GM18502 (cell line): ENCODE measurements around the gene HSD11B1L.

Source experiments
- ATAC-seq: cut with Tn5 transposase; IDR thresholded peaks from one replicate; pipeline ENCODE4 v1.9.1; 2021; ENCODE audit warnings: mild to moderate bottlenecking; ENCODE audit not compliant: unreplicated experiment, poor library complexity

Gene HSD11B1L

GRCh38 chr19:5665781-5666513 lies 14.9 kb upstream of the HSD11B1L start:
- ATAC-seq, result no peak

GRCh38 chr19:5666921-5667610 lies 13.8 kb upstream of the HSD11B1L start:
- no peak for ATAC-seq

GRCh38 chr19:5667751-5668271 lies 13.0 kb upstream of the HSD11B1L start:
- ATAC-seq, result no peak

- ATAC-seq, result no peak
These were observed 11.6 kb upstream of the HSD11B1L start for GRCh38 chr19:5669212-5669611.

- ATAC-seq, result no peak
These were observed 9.2 kb upstream of the HSD11B1L start for GRCh38 chr19:5671600-5671999.

DNA sequence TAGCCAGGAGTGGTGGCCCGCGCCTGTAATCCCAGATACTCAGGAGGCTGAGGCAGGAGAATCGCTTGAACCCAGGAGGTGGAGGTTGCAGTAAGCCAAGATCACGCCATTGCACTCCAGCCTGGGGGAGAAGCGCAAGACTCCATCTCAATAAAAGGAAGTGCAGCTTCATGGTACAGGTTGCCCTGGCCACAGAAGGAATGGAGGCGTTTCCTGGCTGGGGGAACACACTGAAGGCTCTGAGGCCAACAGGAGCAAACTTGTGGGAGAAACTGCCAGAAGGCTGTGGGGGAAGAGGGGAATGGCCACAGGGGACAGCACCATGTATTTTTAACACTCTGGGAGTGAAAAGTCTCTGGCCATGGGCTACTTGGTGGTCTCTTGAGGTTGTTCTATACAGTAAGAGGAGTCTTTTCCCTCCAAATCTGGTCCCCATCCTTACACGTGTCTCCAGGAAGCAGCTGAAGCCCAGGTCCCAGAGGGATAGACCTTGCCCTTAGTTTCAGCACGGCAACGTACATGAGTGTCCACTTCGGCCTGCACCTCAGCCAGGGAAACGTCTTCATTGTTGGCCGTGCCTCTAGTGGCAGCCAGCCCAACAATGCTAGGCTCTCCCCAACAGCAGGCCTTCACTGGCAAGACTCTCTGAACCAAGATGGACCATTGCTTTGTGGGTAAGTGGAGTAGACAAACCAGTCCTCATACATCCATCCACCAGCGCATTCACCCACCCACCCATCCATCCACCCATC lies 7.9 kb upstream of the HSD11B1L start:
- ATAC-seq, result no peak

- no peak for ATAC-seq
These were observed 7.1 kb upstream of the HSD11B1L start for GRCh38 chr19:5673752-5674151.

GRCh38 chr19:5674714-5675113 lies 6.1 kb upstream of the HSD11B1L start:
- no peak for ATAC-seq

- ATAC-seq, result no peak
These were observed 4.6 kb upstream of the HSD11B1L start for GRCh38 chr19:5676105-5676771.

GRCh38 chr19:5676772-5677105 lies 4.1 kb upstream of the HSD11B1L start:
- ATAC-seq, result no peak

DNA sequence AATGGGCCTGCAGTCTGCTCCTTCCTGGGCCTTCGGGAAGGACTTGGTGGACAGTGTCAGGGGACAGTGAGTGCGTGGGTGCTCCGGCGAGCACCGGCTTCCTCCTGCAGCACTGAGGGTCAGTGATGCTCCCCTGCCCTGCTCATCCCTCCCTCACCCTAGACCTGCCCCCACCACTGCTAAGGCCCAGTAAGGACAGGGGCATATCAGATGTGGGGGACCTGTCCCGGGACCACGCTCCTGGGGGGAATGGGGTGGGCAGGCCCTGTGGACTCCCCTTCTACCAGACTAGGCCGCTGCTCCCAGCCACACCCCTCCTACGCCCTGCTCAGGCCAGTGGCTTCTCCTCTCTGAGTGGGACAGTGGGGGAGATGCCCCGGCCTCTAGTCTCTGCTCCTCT lies 3.7 kb upstream of the HSD11B1L start:
- no peak for ATAC-seq

- ATAC-seq, result no peak
These were observed 3.2 kb upstream of the HSD11B1L start for GRCh38 chr19:5677580-5677979.

DNA sequence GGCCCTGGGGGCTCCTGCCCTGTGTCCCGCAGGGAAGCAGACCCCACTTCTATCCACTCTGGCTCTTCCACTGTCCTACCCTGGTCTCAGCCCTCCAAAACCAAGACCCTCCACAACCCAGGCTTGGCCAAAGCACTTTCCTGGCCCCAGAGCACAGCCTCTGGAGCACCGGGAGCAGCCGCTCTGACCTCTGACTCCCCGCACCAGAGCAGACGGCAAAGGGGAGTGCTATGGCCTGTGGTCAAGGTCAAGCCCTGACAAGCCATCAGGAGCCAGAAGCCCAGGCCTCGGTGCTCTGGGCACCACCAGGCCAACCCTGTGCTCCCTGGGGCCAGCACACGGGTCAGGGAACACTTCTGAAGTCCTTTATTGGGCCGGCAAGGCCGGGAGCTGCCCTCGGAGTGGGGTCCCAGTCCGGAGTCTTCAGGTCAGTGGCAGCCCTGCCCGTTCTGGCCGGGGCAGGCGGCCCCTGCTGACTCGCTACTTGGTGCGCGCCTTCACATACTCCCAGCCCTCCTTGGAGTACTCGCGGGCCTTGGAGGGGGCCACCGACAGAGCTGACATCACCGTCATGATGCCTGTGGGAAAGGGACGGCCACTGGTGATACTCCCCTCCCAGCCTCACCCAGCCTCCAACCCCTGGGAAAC lies 2.6 kb upstream of the HSD11B1L start:
- no peak for ATAC-seq

GRCh38 chr19:5679289-5680083 lies 1.3 kb upstream of the HSD11B1L start:
- no peak for ATAC-seq

- no peak for ATAC-seq
These were observed 767 bp upstream of the HSD11B1L start for GRCh38 chr19:5680084-5680436.

DNA sequence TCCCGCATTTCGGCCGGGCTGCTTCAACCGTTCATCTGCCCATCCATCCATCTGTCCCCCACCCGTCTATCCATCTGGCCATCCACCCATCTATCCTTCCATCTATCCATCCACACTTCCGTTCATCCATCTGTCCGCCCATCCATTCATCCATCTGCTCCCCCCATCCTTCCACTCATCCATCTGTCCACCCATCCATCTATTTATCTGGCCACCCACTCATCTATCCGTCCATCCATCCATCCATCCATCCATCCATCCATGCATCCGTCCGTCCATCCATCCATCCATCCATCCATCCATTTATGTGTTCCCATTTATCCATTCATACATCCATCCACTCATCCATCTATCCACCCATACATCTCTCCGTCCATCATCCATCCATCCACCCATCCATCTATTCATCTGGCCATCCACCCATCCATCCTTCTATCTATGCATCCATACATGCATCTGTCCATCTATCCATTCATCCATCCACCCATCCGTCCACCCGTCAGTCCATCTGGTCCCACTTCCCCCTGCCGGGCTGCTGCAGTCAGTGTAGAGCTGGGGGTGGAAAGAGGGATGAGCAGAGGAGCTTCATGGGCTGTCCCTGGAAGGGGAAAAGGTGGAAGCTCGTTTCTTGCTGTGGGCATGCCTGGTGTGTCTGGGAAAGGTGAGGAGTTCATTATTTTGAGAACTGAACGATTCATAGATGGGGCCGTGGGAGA lies 722 bp downstream of the HSD11B1L start:
- ATAC-seq, result no peak

DNA sequence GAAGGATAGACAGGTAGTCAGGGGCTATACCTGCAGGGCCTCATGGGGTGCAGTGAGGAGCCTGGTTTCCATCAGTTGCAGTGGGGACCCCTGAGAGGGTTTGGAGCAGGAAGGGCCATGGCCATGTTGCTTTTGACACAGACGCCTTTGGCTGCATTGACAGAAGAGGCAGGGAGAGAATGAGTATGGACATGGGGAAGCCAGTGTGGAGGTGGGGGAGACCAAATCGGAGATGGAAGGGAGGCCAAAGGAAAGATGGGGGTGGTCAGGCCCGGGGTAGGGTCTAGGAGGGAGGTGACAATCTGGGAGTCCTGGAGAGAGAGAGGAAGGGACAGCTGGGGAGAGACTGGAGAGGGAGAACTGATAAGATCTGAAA lies 1.3 kb downstream of the HSD11B1L start:
- ATAC-seq, result no peak

GRCh38 chr19:5683177-5683886 lies 2.5 kb downstream of the HSD11B1L start:
- ATAC-seq, result no peak
